Fibroblast of villous mesenchyme (primary cell): ENCODE data around the gene C10orf67. TPM values are rescaled to one million over a fixed set of nuclear protein-coding genes. Genes with fewer than 3 reads are reported as not detected.
A peak's percentile ranks its signal among the peaks of the same experiment; 100 is the strongest.

Source experiments
- DNase-seq: peaks from one replicate; pipeline ENCODE4 v3.0.0-alpha.2; 2010; ENCODE audit warnings: low read depth
- H3K4me3 ChIP-seq: 2 replicates; pipeline ENCODE4 v1.5.1; 2011; ENCODE audit warnings: low read depth, mild to moderate bottlenecking, low read length
- CTCF ChIP-seq: IDR thresholded peaks from 2 replicates; pipeline ENCODE4 v1.5.1; 2012; ENCODE audit warnings: low read depth, mild to moderate bottlenecking, low read length; ENCODE audit not compliant: insufficient read depth
- total RNA-seq: library from RNA; depleted of rRNA; stranded (reverse); fragments of >200 nt; gene quantifications from 2 replicates; pipeline ENCODE4 v1.2.3, GENCODE V29; 2012

Gene C10orf67
- total RNA-seq, 1 donor: under 0.01 TPM

GRCh38 chr10:23345861-23346260, 1.3 kb upstream of the C10orf67 start:
- peak; percentile 91 for DNase-seq
- no peak for TF ChIP-seq CTCF
- no peak overlapping the region for H3K4me3 ChIP-seq

- TF ChIP-seq CTCF: no peak
- peak overlapping the region; percentile 65 for H3K4me3 ChIP-seq
- peak; percentile 49 for DNase-seq
Measured at GRCh38 chr10:23343591-23344240, 881 bp downstream of the C10orf67 start.

- TF ChIP-seq CTCF: no peak
- H3K4me3 ChIP-seq: no peak overlapping the region
- DNase-seq: no peak
Measured at GRCh38 chr10:23342213-23342884, 2.2 kb downstream of the C10orf67 start.

DNA sequence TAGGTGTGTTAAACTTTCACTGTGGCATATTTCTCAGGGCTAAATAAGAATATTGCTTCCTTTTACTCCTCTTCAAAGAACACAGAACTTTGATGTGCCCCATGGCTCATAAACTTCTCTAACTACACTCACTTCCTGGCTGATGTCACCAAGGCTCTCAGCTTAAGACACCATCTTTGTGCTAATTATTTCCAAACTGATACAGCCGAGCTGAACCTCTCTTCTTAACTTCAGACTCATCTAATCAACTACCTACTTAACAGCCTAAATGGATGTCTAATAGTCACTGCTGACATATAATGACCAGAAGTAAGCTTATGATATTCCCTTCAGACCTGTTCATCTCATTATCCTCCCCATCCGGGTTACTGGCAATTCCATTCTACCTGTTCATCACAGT, 3.6 kb downstream of the C10orf67 start:
- DNase-seq: no peak
- no peak for TF ChIP-seq CTCF
- H3K4me3 ChIP-seq: no peak overlapping the region

GRCh38 chr10:23340354-23340753, 4.2 kb downstream of the C10orf67 start:
- no peak for DNase-seq
- no peak overlapping the region for H3K4me3 ChIP-seq
- no peak for TF ChIP-seq CTCF

DNA sequence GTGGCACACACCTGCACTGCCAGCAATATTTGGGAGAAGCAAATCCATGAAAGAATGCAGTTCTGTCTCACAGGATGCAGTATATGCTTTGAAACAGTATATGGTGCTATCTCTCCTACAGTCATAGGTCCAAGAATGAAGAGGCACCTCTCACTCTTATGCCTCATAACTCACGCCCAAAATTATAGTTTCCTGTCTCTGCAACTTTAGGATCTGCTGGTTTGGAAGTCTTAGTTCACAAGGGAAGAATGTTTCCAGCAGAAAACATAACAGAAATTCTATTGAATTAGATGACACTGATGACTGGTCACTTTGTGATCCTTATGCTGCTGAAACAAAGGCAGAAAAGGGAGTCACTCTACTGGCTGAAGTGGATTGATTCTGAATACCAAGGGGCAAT, 5.7 kb downstream of the C10orf67 start:
- H3K4me3 ChIP-seq: no peak overlapping the region
- no peak for TF ChIP-seq CTCF
- DNase-seq: no peak
